Measurements from ENCODE around the gene PSMD11. TPM values are rescaled to one million over a fixed set of nuclear protein-coding genes. Genes with fewer than 3 reads are reported as not detected.
A peak's percentile ranks its signal among the peaks of the same experiment; 100 is the strongest.

The PSMD11 gene
- total RNA-seq, 1 experiment from 2014 or later: 163 TPM

- ChIA-PET CTCF (interaction anchor here (0.6 to 1.2 kb wide), 6 partner anchors 8 to 338 kb away, joined by 3 to 8 read pairs (median 3); no protein-coding TSS in a partner anchor), POLR2A (ENCODE audit: unreplicated experiment) (interaction anchor here (0.6 kb wide), 1 partner anchor 1164 kb away, joined by 4 read pairs; no protein-coding TSS in a partner anchor)
- no peaks in the 10 kb centered on the region for H3F3A ChIP-seq (ENCODE audit: low read length, unreplicated experiment)
- DNase-seq (no peak), ATAC-seq (no peak)
- peaks cover 46% of the 10 kb centered on the region for H3K79me2 ChIP-seq (ENCODE audit: low read length)
- peaks cover 20% of the 10 kb centered on the region for H3K36me3 ChIP-seq (ENCODE audit: low read depth, low read length)
- no peaks in the 10 kb centered on the region for H3K9me3 ChIP-seq (ENCODE audit: low read length)
- peak overlapping the region; percentile 57 for H3K4me2 ChIP-seq (ENCODE audit: low read length)
- H3K27ac ChIP-seq (ENCODE audit: low read length): no peak overlapping the region
- no peak for TF ChIP-seq EZH2 (IDR thresholded peaks at IDR 0.05; ENCODE audit: low read length, unreplicated experiment)
- no peak for TF ChIP-seq EZH2phosphoT487 (IDR thresholded peaks at IDR 0.05; ENCODE audit: borderline replicate concordance, low read length)
- TF ChIP-seq CTCF (conservative IDR thresholded peaks at IDR 0.05; ENCODE audit: low read depth, low read length): no peak
- intact Hi-C loops (cut with micrococcal nuclease): no loop called here
- peaks cover 16% of the 10 kb centered on the region for H3K4me1 ChIP-seq (ENCODE audit: insufficient read depth, low read length)
- H3K27me3 ChIP-seq (ENCODE audit: low read length): no peaks in the 10 kb centered on the region
- peaks cover 19% of the 10 kb centered on the region for H4K20me1 ChIP-seq (ENCODE audit: low read length)
- BruUV-seq (replicated peaks): no TSS peak
- H2AFZ ChIP-seq (ENCODE audit: low read length): peak overlapping the region; percentile 64
- H3K9me2 ChIP-seq (replicated peaks; ENCODE audit: low read length): no peaks in the 10 kb centered on the region
- no peak overlapping the region for H3K9ac ChIP-seq (ENCODE audit: low read length)
- H3K4me3 ChIP-seq (ENCODE audit: low read length): peak overlapping the region; percentile 89
Observed at GRCh38 chr17:32443827-32444300, 446 bp upstream of the PSMD11 start.

GRCh38 chr17:32445074-32445415 is 735 bp downstream of the PSMD11 start:
- Histone ChIP-seq H3K9ac (ENCODE audit: low read length) (peak overlapping the region; percentile 100), H3K4me1 (ENCODE audit: insufficient read depth, low read length) (peaks cover 16% of the 10 kb centered on the region), H3K9me3 (ENCODE audit: low read length) (no peaks in the 10 kb centered on the region), H3F3A (ENCODE audit: low read length, unreplicated experiment) (no peaks in the 10 kb centered on the region), H3K36me3 (ENCODE audit: low read depth, low read length) (peaks cover 32% of the 10 kb centered on the region), H4K20me1 (ENCODE audit: low read length) (peaks cover 25% of the 10 kb centered on the region), H2AFZ (ENCODE audit: low read length) (peak overlapping the region; percentile 74; the same call in 1 of the 2 replicates), H3K79me2 (ENCODE audit: low read length) (peaks cover 58% of the 10 kb centered on the region), H3K4me3 (ENCODE audit: low read length) (peak overlapping the region; percentile 89), H3K27me3 (ENCODE audit: low read length) (no peaks in the 10 kb centered on the region), H3K4me2 (ENCODE audit: low read length) (peak overlapping the region; percentile 95), H3K9me2 (replicated peaks; ENCODE audit: low read length) (no peaks in the 10 kb centered on the region), H3K27ac (ENCODE audit: low read length) (peak overlapping the region; percentile 89)
- ATAC-seq (peak; percentile 74), DNase-seq (peak; percentile 47)
- TF ChIP-seq EZH2phosphoT487 (IDR thresholded peaks at IDR 0.05; ENCODE audit: borderline replicate concordance, low read length): no peak
- no peak for TF ChIP-seq CTCF (conservative IDR thresholded peaks at IDR 0.05; ENCODE audit: low read depth, low read length)
- no peak for TF ChIP-seq EZH2 (IDR thresholded peaks at IDR 0.05; ENCODE audit: low read length, unreplicated experiment)
- ChIA-PET POLR2A (ENCODE audit: unreplicated experiment) (interaction anchor here (0.5 kb wide), 1 partner anchor 14 kb away, joined by 5 read pairs; no protein-coding TSS in a partner anchor), CTCF (no interaction called here)
- intact Hi-C loops (cut with micrococcal nuclease): no loop called here
- no TSS peak for BruUV-seq (replicated peaks)

- no peak for DNase-seq
- no peak for ATAC-seq
- H3K9me2 ChIP-seq (replicated peaks; ENCODE audit: low read length): no peaks in the 10 kb centered on the region
- H3K27me3 ChIP-seq (ENCODE audit: low read length): no peaks in the 10 kb centered on the region
- peak overlapping the region; percentile 95 for H3K4me2 ChIP-seq (ENCODE audit: low read length)
- H2AFZ ChIP-seq (ENCODE audit: low read length): no peak overlapping the region
- H3K9ac ChIP-seq (ENCODE audit: low read length): peak overlapping the region; percentile 100
- H3K27ac ChIP-seq (ENCODE audit: low read length): peak overlapping the region; percentile 89; the same call in 1 of the 2 replicates
- peaks cover 25% of the 10 kb centered on the region for H4K20me1 ChIP-seq (ENCODE audit: low read length)
- TF ChIP-seq CTCF (conservative IDR thresholded peaks at IDR 0.05; ENCODE audit: low read depth, low read length) (no peak), EZH2 (IDR thresholded peaks at IDR 0.05; ENCODE audit: low read length, unreplicated experiment) (no peak), EZH2phosphoT487 (IDR thresholded peaks at IDR 0.05; ENCODE audit: borderline replicate concordance, low read length) (no peak)
- H3K36me3 ChIP-seq (ENCODE audit: low read depth, low read length): peaks cover 33% of the 10 kb centered on the region
- ChIA-PET POLR2A (ENCODE audit: unreplicated experiment) (no interaction called here), CTCF (no interaction called here)
- BruUV-seq (replicated peaks): TSS peak; percentile 56
- H3F3A ChIP-seq (ENCODE audit: low read length, unreplicated experiment): no peaks in the 10 kb centered on the region
- no peaks in the 10 kb centered on the region for H3K9me3 ChIP-seq (ENCODE audit: low read length)
- peaks cover 16% of the 10 kb centered on the region for H3K4me1 ChIP-seq (ENCODE audit: insufficient read depth, low read length)
- peaks cover 62% of the 10 kb centered on the region for H3K79me2 ChIP-seq (ENCODE audit: low read length)
- intact Hi-C loops (cut with micrococcal nuclease): no loop called here
- H3K4me3 ChIP-seq (ENCODE audit: low read length): peak overlapping the region; percentile 89
Observed at GRCh38 chr17:32445497-32445896, 1.2 kb downstream of the PSMD11 start.

Measured in PC-3 (cell line).